Activated T-cell treated with anti-CD3 and anti-CD28 coated beads, Interleukin-2, amount 50 U/mL, for 24 hours (primary cell): ENCODE measurements around the gene ASH1L.
"Not testable (repeated sequence)": the region's sequence is repeated elsewhere in the genome, so short reads cannot be mapped to it uniquely, and the experiment has no call there.

Source experiments
- DNase-seq: peaks from one replicate; pipeline ENCODE4 v3.0.0-alpha.2; 2020
- H3K27ac Mint-ChIP-seq: 2 replicates; pipeline ENCODE4 v1.8.0; 2020; ENCODE audit warnings: mild to moderate bottlenecking, mixed read lengths
- H3K27me3 Mint-ChIP-seq: 2 replicates; pipeline ENCODE4 v1.8.0; 2020; ENCODE audit warnings: mixed read lengths
- H3K36me3 Mint-ChIP-seq: 2 replicates; pipeline ENCODE4 v1.8.0; 2020; ENCODE audit warnings: low read depth, mixed read lengths
- H3K4me1 Mint-ChIP-seq: 2 replicates; pipeline ENCODE4 v1.8.0; 2020; ENCODE audit warnings: low read depth, mixed read lengths
- H3K4me3 Mint-ChIP-seq: 2 replicates; pipeline ENCODE4 v1.8.0; 2020; ENCODE audit warnings: mild to moderate bottlenecking, moderate library complexity, mixed read lengths
- H3K9me3 Mint-ChIP-seq: 2 replicates; pipeline ENCODE4 v1.8.0; 2020; ENCODE audit warnings: mixed read lengths

Gene ASH1L

DNA sequence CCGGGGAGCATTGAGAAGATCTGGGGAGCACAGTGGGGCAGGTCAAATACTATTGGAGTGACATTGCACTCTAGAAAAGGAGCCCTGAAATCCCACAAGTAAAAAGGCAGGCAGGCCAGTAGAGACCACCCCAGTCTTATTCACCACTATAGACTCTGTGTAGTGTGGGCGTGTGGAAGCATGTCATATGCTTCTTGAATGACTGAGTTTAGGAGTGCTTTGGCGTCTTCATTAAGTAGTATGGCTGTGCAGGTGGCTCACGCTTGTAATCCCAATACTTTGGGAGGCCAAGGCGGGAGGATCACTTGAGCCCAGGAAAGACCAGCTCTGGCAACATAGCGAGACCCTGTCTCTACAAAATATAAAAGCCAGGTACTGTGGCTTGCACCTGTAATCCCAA, 21.2 kb upstream of the ASH1L start:
- H3K4me1 Mint-ChIP-seq, H3K9me3 Mint-ChIP-seq, DNase-seq, H3K36me3 Mint-ChIP-seq, H3K27ac Mint-ChIP-seq, H3K27me3 Mint-ChIP-seq, H3K4me3 Mint-ChIP-seq: not testable (repeated sequence)

DNA sequence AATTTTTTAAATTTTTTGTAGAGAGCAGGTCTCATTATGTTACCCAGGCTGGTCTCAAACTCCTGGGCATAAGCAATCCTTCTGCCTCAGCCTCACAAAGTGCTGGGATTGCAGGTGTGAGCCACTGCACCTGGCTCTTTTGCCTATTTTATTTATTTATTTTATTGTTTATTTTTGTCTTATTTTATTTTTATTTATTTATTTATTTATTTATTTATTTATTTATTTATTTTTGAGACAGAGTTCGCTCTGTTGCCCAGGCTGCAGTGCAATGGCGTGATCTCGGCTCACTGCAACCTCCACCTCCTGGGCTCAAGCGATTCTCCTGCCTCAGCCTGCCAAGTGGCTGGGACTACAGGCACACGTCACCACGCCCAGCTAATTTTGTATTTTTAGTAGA, 13.0 kb upstream of the ASH1L start:
- DNase-seq, H3K27me3 Mint-ChIP-seq, H3K27ac Mint-ChIP-seq, H3K9me3 Mint-ChIP-seq, H3K4me3 Mint-ChIP-seq: not testable (repeated sequence)
- H3K4me1 Mint-ChIP-seq: peaks cover 12% of the 10 kb centered on the region
- peaks cover 17% of the 10 kb centered on the region for H3K36me3 Mint-ChIP-seq

DNA sequence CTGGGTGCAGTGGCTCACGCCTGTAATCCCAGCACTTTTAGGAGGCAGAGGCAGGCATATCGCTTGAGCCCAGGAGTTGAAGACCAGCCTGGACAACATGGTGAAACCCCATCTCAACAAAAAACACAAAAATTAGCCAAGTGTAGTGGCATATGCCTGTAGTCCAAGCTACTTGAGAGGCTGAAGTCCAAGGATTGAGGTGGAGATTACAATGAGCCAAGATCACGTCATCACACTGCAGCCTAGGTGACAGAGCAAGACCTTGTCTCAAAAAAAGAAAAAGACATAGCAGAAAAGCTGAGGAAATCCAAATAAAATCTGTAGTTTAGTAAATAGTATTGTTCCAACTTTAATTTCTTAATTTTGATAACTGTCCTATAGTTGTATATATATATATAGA, 11.5 kb upstream of the ASH1L start:
- H3K9me3 Mint-ChIP-seq: no peaks in the 10 kb centered on the region
- H3K36me3 Mint-ChIP-seq: peaks cover 28% of the 10 kb centered on the region
- H3K27ac Mint-ChIP-seq: no peak overlapping the region
- H3K4me1 Mint-ChIP-seq: peaks cover 22% of the 10 kb centered on the region
- H3K27me3 Mint-ChIP-seq: no peaks in the 10 kb centered on the region
- no peak overlapping the region for H3K4me3 Mint-ChIP-seq
- DNase-seq: no peak

DNA sequence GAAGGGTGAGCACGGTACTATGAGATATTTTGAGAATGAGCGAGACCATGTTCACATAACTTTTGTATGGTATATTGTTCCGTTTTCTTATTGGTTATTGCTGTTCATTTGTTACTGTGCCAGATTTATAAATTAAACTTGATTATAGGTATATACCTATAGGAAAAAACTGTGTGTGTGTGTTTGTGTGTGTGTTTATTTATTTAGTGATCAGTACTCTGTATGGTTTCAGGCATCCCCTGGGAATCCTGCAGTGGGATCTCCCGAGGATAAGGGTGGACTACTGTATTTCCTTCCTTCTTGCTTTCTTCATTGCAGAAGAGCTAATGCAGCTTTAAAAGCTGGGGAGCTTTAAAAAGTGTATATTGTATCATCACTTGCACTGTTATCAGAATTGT, 8.0 kb upstream of the ASH1L start:
- H3K27ac Mint-ChIP-seq: peak overlapping the region; percentile 76
- no peak for DNase-seq
- H3K9me3 Mint-ChIP-seq: no peaks in the 10 kb centered on the region
- peaks cover 48% of the 10 kb centered on the region for H3K36me3 Mint-ChIP-seq
- H3K27me3 Mint-ChIP-seq: no peaks in the 10 kb centered on the region
- no peak overlapping the region for H3K4me3 Mint-ChIP-seq
- peaks cover 36% of the 10 kb centered on the region for H3K4me1 Mint-ChIP-seq

DNA sequence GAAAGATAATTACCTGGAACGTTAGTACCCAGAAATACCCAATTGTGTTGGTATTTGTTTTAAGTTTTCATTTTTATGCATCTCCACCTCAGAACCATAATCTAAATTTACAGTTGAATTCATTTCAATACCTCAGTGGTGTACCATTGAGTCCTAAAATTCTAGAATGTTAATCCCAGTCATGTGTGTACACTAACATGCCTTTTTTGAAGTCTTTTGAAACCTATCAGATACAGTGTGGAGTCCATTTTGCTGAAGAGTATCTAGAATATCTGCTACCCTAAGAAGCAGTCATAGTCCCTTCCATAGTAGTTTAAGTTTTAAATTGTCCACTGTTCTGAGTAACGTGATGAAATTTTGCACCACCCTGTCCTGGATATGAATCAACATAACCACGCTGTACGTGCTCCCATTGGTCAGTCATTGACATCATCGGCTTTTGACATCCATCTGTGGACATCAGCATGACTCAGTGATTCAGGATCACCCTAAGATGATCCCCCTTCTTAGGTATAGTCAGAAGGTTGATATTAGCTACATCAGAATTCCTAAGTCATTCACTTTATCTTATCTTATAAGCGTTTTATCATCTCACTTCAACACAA, 7.5 kb upstream of the ASH1L start:
- DNase-seq: no peak
- H3K4me3 Mint-ChIP-seq: no peak overlapping the region
- peak overlapping the region; percentile 76 for H3K27ac Mint-ChIP-seq
- peaks cover 38% of the 10 kb centered on the region for H3K4me1 Mint-ChIP-seq
- H3K36me3 Mint-ChIP-seq: peaks cover 53% of the 10 kb centered on the region
- no peaks in the 10 kb centered on the region for H3K27me3 Mint-ChIP-seq
- no peaks in the 10 kb centered on the region for H3K9me3 Mint-ChIP-seq

DNA sequence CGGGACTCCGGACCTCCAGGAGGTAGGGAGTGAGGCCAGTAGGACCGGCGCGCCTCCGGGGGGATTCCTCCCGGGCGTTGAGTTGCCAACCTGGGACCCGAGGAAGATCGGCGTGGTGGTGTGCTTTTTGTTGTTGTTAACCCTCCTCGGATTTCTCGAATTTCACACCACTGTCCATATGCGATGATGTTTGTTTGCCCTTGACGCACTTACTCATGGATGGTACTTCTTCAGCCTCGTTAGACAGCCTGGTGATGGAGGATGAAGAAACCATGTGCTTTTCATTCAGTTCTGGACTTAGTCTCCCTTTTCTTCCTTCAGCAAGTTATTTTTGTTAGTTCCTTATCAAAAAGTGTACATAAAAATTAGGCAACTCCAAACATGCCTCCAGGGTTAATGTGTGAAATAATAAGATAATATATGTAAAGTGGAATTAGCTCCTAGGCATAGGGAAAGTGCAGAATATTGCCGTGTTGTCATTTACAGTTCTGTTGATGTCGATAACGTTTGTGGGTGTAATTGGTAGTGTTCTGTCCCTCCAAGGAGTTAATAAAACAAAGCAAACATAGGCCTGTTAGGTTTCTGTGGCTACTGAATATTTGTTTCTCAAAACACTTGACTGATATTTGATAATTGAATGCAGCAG, 897 bp upstream of the ASH1L start:
- H3K9me3 Mint-ChIP-seq, DNase-seq, H3K27me3 Mint-ChIP-seq: not testable (repeated sequence)
- H3K36me3 Mint-ChIP-seq: peaks cover 55% of the 10 kb centered on the region
- peaks cover 45% of the 10 kb centered on the region for H3K4me1 Mint-ChIP-seq
- H3K4me3 Mint-ChIP-seq: peak overlapping the region; percentile 99
- H3K27ac Mint-ChIP-seq: peak overlapping the region; percentile 99

DNA sequence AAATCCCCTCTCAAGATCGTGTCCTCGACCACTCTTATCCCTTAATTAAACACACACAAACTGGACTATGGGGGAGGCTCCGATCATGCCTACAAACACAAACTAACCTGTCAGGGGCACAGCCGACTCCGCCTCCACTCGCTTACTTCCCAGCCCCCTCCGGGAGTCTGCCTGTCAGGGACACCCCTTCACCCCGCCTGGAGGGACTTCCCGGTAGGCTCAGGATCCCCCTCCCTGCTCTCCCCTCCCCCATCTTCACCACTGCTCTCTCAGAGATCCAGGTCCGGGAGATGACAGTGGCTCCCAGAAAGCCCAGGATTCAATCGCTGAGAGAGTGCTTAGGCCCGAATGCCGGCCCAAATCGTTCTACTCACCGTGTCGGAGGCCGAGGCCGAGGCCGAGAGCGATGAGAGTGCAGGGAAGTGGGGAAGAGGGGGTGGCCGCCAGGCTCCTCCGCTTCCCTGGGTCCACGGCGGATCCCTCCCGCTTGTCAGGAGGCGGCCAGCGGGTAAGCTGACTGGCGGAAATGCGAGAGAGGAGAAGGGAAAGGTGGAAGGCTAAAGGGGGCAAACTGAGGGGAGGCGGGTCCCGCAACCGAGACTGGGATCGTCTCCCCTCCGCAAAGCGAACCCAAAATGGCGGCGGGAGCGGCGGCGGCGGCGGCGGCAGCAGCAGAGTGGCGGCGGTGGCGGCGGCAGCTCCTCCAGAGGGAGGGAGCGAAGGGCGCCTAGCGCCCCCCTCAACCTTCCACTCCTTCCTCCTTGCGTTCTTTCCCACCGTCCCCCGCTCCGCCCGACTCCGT, 623 bp downstream of the ASH1L start:
- Mint-ChIP-seq H3K27ac (peak overlapping the region; percentile 99), H3K4me1 (peaks cover 51% of the 10 kb centered on the region)

DNA sequence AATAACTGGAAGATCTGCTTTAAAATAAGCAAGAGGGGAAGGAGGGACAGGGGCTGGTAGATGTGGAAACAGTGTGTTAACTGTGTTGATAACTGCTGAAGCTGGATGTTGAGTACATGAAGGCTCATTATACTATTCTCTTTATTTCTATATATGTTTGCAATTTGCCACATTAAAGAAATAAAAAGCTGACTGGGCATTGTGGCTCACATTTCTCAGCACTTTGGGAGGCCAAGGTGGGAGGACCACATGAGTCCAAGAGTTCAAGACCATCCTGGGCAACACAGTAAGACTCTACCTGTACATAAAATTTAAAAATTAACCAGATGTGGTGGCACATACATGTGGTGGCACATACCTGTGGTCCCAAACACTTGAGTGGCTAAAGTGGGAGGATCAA, 6.7 kb downstream of the ASH1L start:
- Mint-ChIP-seq H3K4me3 (no peak overlapping the region), H3K4me1 (peaks cover 56% of the 10 kb centered on the region), H3K27ac (no peak overlapping the region), H3K36me3 (peaks cover 50% of the 10 kb centered on the region), H3K27me3 (no peaks in the 10 kb centered on the region), H3K9me3 (no peaks in the 10 kb centered on the region)
- no peak for DNase-seq

More for the DNA sequence above, 623 bp downstream of the ASH1L start:
- H3K9me3 Mint-ChIP-seq, H3K27me3 Mint-ChIP-seq: not testable (repeated sequence)
- Mint-ChIP-seq H3K36me3 (peaks cover 56% of the 10 kb centered on the region), H3K4me3 (peak overlapping the region; percentile 99)
- DNase-seq: peak; percentile 79

DNA sequence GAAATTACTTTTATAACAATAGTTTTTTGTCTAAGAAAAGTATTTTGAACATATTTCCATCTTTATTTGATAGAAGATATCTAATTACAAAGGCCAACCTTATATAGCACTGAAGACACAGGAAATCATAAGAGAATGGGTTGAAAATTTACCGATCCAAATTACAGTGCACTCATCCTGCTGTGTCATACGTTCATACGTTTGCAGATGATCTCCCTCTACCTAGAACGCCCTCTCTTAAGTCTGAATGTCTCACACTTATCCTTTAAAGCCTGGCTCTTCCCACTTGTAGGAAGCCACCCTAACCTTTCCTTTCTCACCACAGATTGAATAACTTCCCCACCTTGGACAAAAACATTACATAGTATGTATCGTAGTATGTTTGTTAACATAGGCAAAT, 9.3 kb downstream of the ASH1L start:
- peak overlapping the region; percentile 78 for H3K27ac Mint-ChIP-seq
- no peak for DNase-seq
- H3K4me3 Mint-ChIP-seq: no peak overlapping the region
- no peaks in the 10 kb centered on the region for H3K9me3 Mint-ChIP-seq
- H3K27me3 Mint-ChIP-seq: no peaks in the 10 kb centered on the region
- peaks cover 55% of the 10 kb centered on the region for H3K4me1 Mint-ChIP-seq
- peaks cover 46% of the 10 kb centered on the region for H3K36me3 Mint-ChIP-seq

DNA sequence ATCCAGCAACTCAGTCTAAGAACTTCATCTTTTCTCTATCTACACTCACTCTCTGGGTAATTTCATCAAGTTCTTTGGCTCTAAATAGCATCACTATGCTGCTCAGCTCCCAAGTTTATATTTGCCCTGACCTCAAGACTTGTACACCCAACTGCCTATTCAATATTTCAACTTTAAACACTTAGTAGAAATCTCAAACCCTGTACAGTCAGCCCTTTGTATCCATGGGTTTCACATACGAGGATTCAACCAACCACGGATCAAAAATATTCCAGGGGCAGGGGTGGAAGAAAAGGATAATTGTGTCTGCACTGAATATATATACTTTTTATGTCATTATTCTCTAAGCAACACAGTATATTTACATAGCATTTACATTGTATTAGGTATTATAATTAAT, 13.9 kb downstream of the ASH1L start:
- Mint-ChIP-seq H3K4me1 (peaks cover 57% of the 10 kb centered on the region), H3K9me3 (no peaks in the 10 kb centered on the region), H3K27ac (peak overlapping the region; percentile 23), H3K4me3 (no peak overlapping the region), H3K36me3 (peaks cover 32% of the 10 kb centered on the region), H3K27me3 (no peaks in the 10 kb centered on the region)
- no peak for DNase-seq

DNA sequence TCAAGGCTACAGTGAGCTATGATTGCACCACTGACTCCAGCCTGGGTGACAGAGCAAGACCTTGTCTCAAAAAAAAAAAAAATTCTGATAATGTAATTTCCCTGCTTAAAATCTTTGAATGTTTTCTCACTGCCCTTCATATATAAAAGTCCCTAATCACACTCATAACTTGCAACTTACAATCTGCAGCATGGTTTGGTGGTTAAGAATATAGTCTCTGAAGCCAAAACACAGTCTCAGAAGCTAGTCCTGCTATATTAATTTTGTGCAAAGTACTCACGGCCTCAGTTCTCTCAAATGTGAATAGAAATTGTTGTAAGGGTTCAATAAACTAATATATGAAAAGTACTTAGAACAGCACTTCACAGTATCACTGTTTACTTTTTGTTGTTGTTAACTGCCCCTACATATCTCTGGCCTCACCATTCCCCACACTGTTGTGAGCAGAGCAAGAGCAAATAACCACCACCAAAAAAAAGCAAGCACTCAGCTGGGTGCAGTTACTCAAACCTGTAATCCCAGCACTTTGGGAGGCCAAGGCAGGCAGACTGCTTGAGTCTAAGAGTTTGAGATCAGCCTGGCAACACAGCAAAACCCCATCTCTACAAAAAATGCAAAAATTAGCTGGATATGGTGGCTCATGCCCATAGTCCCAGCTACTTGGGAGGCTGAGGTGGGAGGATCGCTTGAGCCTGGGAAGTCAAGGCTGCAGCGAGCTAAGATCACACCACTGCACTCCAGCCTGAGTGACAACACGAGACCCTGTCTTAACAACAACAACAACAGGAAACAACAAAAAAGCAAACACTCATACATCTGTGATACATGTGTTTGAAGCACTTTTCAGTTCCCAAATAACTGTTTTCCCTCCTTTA, 22.4 kb downstream of the ASH1L start:
- H3K27ac Mint-ChIP-seq: peak overlapping the region; percentile 87
- DNase-seq: no peak
- peaks cover 18% of the 10 kb centered on the region for H3K36me3 Mint-ChIP-seq
- peaks cover 64% of the 10 kb centered on the region for H3K4me1 Mint-ChIP-seq
- H3K9me3 Mint-ChIP-seq: no peaks in the 10 kb centered on the region
- H3K4me3 Mint-ChIP-seq: no peak overlapping the region
- H3K27me3 Mint-ChIP-seq: no peaks in the 10 kb centered on the region

DNA sequence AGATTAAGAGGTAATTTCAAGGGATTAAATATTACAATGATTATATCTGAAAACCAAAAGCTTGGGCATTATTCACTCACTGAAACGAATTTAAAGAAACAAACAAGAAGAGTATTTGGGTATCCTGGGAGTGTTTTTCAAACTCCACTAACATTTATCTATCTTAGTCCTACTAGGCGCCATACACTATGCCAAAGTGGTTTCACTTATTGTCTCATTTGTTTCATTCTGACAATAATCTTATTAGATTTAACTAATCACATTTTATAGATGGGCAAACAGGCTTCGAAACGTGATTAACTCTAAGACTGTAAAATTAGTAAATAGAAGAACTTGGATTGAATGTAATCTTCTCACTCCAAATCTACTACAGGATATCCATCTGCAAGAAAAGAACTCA, 25.4 kb downstream of the ASH1L start:
- H3K9me3 Mint-ChIP-seq: no peaks in the 10 kb centered on the region
- peak overlapping the region; percentile 97 for H3K27ac Mint-ChIP-seq
- no peak for DNase-seq
- H3K27me3 Mint-ChIP-seq: no peaks in the 10 kb centered on the region
- H3K36me3 Mint-ChIP-seq: peaks cover 19% of the 10 kb centered on the region
- peak overlapping the region; percentile 63 for H3K4me3 Mint-ChIP-seq
- peaks cover 72% of the 10 kb centered on the region for H3K4me1 Mint-ChIP-seq

DNA sequence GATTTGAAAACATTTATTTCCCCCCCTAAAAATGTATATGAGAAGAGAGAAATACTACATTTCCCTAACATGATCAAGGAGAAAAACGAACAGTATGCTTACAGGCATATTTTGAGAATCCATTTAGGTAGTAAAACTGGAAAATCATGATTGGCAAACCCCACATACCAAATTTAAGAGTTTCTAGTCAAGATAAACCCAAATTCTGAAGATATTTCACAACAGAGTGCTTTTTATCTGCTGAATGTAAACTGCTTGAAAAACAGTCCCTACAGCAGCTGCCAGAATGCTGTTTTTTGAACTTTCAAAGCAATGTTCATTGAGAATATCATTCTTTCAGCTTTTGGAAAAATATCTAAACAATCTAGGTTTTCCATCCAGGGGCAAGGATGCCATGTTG, 31.0 kb downstream of the ASH1L start:
- Mint-ChIP-seq H3K27me3 (no peaks in the 10 kb centered on the region), H3K4me1 (peaks cover 55% of the 10 kb centered on the region), H3K4me3 (no peak overlapping the region), H3K27ac (peak overlapping the region; percentile 22), H3K9me3 (no peaks in the 10 kb centered on the region), H3K36me3 (peaks cover 22% of the 10 kb centered on the region)
- DNase-seq: no peak

DNA sequence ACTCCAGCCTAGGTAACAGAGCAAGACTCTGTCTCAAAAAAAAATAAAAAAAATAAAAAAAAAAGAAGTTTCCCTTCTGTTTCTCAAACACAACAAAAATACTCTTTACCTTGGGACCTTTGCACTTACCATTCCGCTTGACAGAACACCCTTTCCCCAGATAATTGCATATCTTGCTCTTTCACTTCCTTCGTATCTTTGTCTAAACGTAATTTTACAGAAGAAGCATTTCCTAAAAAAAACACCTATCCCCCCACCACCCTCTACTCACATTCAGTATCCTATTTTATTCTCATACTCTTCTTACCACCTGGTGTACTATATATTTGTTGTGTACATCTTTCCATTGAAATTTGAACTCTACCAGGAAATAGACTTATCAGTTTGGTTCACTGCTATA, 32.7 kb downstream of the ASH1L start:
- no peak for DNase-seq
- Mint-ChIP-seq H3K36me3 (peaks cover 24% of the 10 kb centered on the region), H3K27ac (no peak overlapping the region), H3K9me3 (no peaks in the 10 kb centered on the region), H3K27me3 (no peaks in the 10 kb centered on the region), H3K4me1 (peaks cover 50% of the 10 kb centered on the region), H3K4me3 (no peak overlapping the region)
